HEK293 (cell line): Measurements from ENCODE around the gene FOXK2.

ENCODE experiments used
- BCL11B ChIP-seq: fragments of 450-650 bp; formaldehyde crosslinking; IDR thresholded peaks from 2 replicates; pipeline ENCODE4 v1.5.1; 2016; ENCODE audit warnings: low read depth, missing biosample characterization, missing genetic modification characterization
- GLI4 ChIP-seq: fragments of 450-650 bp; formaldehyde crosslinking; IDR thresholded peaks from 2 replicates; pipeline ENCODE4 v1.5.1; 2016; ENCODE audit warnings: missing biosample characterization, missing genetic modification characterization
- HOXA7 ChIP-seq: sonication (generic); formaldehyde crosslinking; IDR thresholded peaks from 2 replicates; pipeline ENCODE4 v1.8.1; 2022; ENCODE audit warnings: missing genetic modification reagents, borderline replicate concordance
- KLF16 ChIP-seq: fragments of 450-650 bp; formaldehyde crosslinking; IDR thresholded peaks from 2 replicates; pipeline ENCODE4 v1.5.1; 2017; ENCODE audit warnings: missing biosample characterization, missing genetic modification characterization
- KLF8 ChIP-seq: fragments of 450-650 bp; formaldehyde crosslinking; IDR thresholded peaks from 2 replicates; pipeline ENCODE4 v1.5.1; 2016; ENCODE audit warnings: missing biosample characterization, missing genetic modification characterization
- MZF1 ChIP-seq: fragments of 450-650 bp; formaldehyde crosslinking; IDR thresholded peaks from 2 replicates; pipeline ENCODE4 v1.5.1; 2017; ENCODE audit warnings: missing biosample characterization, missing genetic modification characterization, borderline replicate concordance
- OSR2 ChIP-seq: fragments of 450-650 bp; formaldehyde crosslinking; IDR thresholded peaks from 2 replicates; pipeline ENCODE4 v1.5.1; 2016; ENCODE audit warnings: missing biosample characterization, missing genetic modification characterization
- YY1 ChIP-seq: fragments of 450-650 bp; formaldehyde crosslinking; IDR thresholded peaks from 2 replicates; pipeline ENCODE4 v1.5.1; 2018; ENCODE audit warnings: missing biosample characterization, missing genetic modification characterization
- ZBTB17 ChIP-seq: fragments of 450-650 bp; formaldehyde crosslinking; IDR thresholded peaks from 2 replicates; pipeline ENCODE4 v1.5.1; 2016; ENCODE audit warnings: missing biosample characterization, missing genetic modification characterization
- ZFHX2 ChIP-seq: fragments of 450-650 bp; formaldehyde crosslinking; conservative IDR thresholded peaks from 2 replicates; pipeline ENCODE4 v1.5.1; 2016; ENCODE audit warnings: missing biosample characterization, missing genetic modification characterization
- ZFP37 ChIP-seq: fragments of 450-650 bp; formaldehyde crosslinking; IDR thresholded peaks from 2 replicates; pipeline ENCODE4 v1.5.1; 2016; ENCODE audit warnings: missing biosample characterization, missing genetic modification characterization
- ZFP41 ChIP-seq: fragments of 450-650 bp; formaldehyde crosslinking; IDR thresholded peaks from 2 replicates; pipeline ENCODE4 v1.5.1; 2016; ENCODE audit warnings: missing biosample characterization, missing genetic modification characterization, borderline replicate concordance
- ZIC2 ChIP-seq: fragments of 450-650 bp; formaldehyde crosslinking; IDR thresholded peaks from 2 replicates; pipeline ENCODE4 v1.5.1; 2016; ENCODE audit warnings: missing biosample characterization, missing genetic modification characterization
- ZNF10 ChIP-seq: fragments of 450-650 bp; formaldehyde crosslinking; IDR thresholded peaks from 2 replicates; pipeline ENCODE4 v1.5.1; 2017; ENCODE audit warnings: missing biosample characterization, missing genetic modification characterization
- ZNF121 ChIP-seq: fragments of 450-650 bp; formaldehyde crosslinking; IDR thresholded peaks from 2 replicates; pipeline ENCODE4 v1.5.1; 2016; ENCODE audit warnings: missing biosample characterization, missing genetic modification characterization
- ZNF140 ChIP-seq: fragments of 450-650 bp; formaldehyde crosslinking; IDR thresholded peaks from 2 replicates; pipeline ENCODE4 v1.5.1; 2016; ENCODE audit warnings: missing biosample characterization, missing genetic modification characterization
- ZNF16 ChIP-seq: fragments of 450-650 bp; formaldehyde crosslinking; IDR thresholded peaks from 2 replicates; pipeline ENCODE4 v1.5.1; 2016; ENCODE audit warnings: low read depth, missing biosample characterization, missing genetic modification characterization
- ZNF214 ChIP-seq: fragments of 450-650 bp; formaldehyde crosslinking; IDR thresholded peaks from 2 replicates; pipeline ENCODE4 v1.5.1; 2017; ENCODE audit warnings: missing biosample characterization, mild to moderate bottlenecking, missing genetic modification characterization, borderline replicate concordance
- ZNF302 ChIP-seq: fragments of 450-650 bp; formaldehyde crosslinking; IDR thresholded peaks from 2 replicates; pipeline ENCODE4 v1.5.1; 2016; ENCODE audit warnings: missing biosample characterization, missing genetic modification characterization, low read depth
- ZNF341 ChIP-seq: fragments of 450-650 bp; formaldehyde crosslinking; IDR thresholded peaks from 2 replicates; pipeline ENCODE4; 2016; ENCODE audit warnings: low read depth, missing biosample characterization, missing genetic modification characterization
- ZNF473 ChIP-seq: fragments of 450-650 bp; formaldehyde crosslinking; IDR thresholded peaks from 2 replicates; pipeline ENCODE4 v1.5.1; 2017; ENCODE audit warnings: missing biosample characterization, missing genetic modification characterization
- ZNF548 ChIP-seq: fragments of 450-650 bp; formaldehyde crosslinking; IDR thresholded peaks from 2 replicates; pipeline ENCODE4 v1.5.1; 2016; ENCODE audit warnings: missing biosample characterization, missing genetic modification characterization
- ZNF600 ChIP-seq: fragments of 450-650 bp; formaldehyde crosslinking; IDR thresholded peaks from 2 replicates; pipeline ENCODE4 v1.5.1; 2016; ENCODE audit warnings: missing biosample characterization, missing genetic modification characterization
- ZNF624 ChIP-seq: fragments of 450-650 bp; formaldehyde crosslinking; IDR thresholded peaks from 2 replicates; pipeline ENCODE4 v1.5.1; 2017; ENCODE audit warnings: missing biosample characterization, missing genetic modification characterization
- ZNF707 ChIP-seq: fragments of 450-650 bp; formaldehyde crosslinking; IDR thresholded peaks from 2 replicates; pipeline ENCODE4 v1.5.1; 2016; ENCODE audit warnings: missing biosample characterization, missing genetic modification characterization
- ZNF791 ChIP-seq: fragments of 450-650 bp; formaldehyde crosslinking; IDR thresholded peaks from 2 replicates; pipeline ENCODE4 v1.5.1; 2016; ENCODE audit warnings: missing biosample characterization, missing genetic modification characterization
- ZNF843 ChIP-seq: fragments of 450-650 bp; formaldehyde crosslinking; IDR thresholded peaks from 2 replicates; pipeline ENCODE4 v1.5.1; 2016; ENCODE audit warnings: missing biosample characterization, missing genetic modification characterization
- ZSCAN23 ChIP-seq: fragments of 450-650 bp; formaldehyde crosslinking; IDR thresholded peaks from 2 replicates; pipeline ENCODE4 v1.5.1; 2016; ENCODE audit warnings: missing biosample characterization, missing genetic modification characterization
- TF ChIP-seq, protein P1 (sequence below): fragments of 450-650 bp; formaldehyde crosslinking; IDR thresholded peaks from 2 replicates; pipeline ENCODE4 v1.5.1; 2017; ENCODE audit warnings: missing biosample characterization, missing genetic modification characterization
- TF ChIP-seq, protein P2 (sequence below): fragments of 450-650 bp; IDR thresholded peaks from 2 replicates; pipeline ENCODE4 v1.5.1; 2018; ENCODE audit warnings: missing biosample characterization, missing genetic modification characterization
- TF ChIP-seq, protein P3 (sequence below): fragments of 450-650 bp; formaldehyde crosslinking; conservative IDR thresholded peaks from 2 replicates; pipeline ENCODE4 v1.5.1; 2016; ENCODE audit warnings: low read depth, missing biosample characterization, missing genetic modification characterization
- TF ChIP-seq, protein P4 (sequence below): fragments of 450-650 bp; formaldehyde crosslinking; IDR thresholded peaks from 2 replicates; pipeline ENCODE4 v1.5.1; 2016; ENCODE audit warnings: missing biosample characterization, missing genetic modification characterization, borderline replicate concordance

FOXK2 gene

DNA sequence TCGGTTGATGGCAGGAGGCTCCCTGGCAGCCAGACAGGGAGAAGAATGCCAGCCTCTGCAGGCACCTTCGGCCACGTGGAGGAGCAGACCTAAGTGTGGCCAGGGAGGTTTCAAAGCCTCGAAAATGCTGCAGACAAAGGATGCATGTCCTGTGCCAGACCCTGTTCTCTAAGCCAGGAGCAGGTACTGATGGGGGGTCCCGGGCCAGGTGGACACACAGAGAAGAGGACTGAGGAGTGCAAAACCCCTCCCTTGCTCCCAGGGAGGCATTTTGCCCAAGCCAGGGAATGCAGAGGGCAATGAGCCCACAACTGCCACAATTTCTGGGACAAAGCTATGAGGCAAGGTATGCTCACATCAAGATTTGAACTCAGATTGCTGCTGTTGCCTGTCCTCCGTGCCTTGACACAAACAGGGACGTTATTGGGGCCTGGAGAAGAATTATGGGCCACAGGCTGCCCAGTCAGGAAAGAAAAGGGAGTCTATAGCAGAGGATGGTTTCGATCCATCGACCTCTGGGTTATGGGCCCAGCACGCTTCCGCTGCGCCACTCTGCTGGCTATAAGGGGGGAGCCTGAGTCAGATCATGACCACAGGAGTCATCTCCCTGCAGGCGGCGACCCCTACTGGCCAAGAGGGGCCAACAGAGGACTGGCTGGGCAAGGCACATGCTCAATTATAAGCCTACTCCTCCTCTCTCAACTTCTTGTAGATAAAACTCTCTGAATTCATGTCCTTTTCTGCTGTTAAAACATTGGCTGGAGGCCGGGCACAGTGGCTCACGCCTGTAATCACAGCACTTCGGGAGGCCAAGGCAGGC lies 25.1 kb upstream of the FOXK2 start (continued):
- TF ChIP-seq ZFP37 (tag by site-specific recombination) (peak; percentile 98), ZNF843 (tag by site-specific recombination) (peak; percentile 61; the same call in 1 of the 2 replicates), ZBTB17 (tag by site-specific recombination) (peak; percentile 98), ZNF341 (peak; percentile 41), YY1 (tag by site-specific recombination) (peak; percentile 60; the same call in 1 of the 2 replicates), ZNF548 (tag by site-specific recombination) (no peak), ZNF302 (tag by site-specific recombination) (no peak), ZNF473 (tag by site-specific recombination) (no peak), ZNF791 (tag by site-specific recombination) (no peak), ZNF214 (tag by site-specific recombination) (no peak), ZSCAN23 (tag by site-specific recombination) (peak; percentile 87; the same call in 1 of the 2 replicates), KLF8 (peak; percentile 86), ZFP41 (tag by site-specific recombination) (no peak), KLF16 (tag by site-specific recombination) (peak; percentile 94), ZNF624 (no peak), ZNF140 (tag by site-specific recombination) (no peak), HOXA7 (CRISPR knock-in tag) (no peak), ZFHX2 (no peak; the same call in 1 of the 2 replicates), ZNF10 (tag by site-specific recombination) (peak; percentile 50; the same call in 1 of the 2 replicates), MZF1 (peak; percentile 82; the same call in 1 of the 2 replicates), ZNF600 (tag by site-specific recombination) (peak; percentile 96), ZNF121 (peak; percentile 61), GLI4 (tag by site-specific recombination) (peak; percentile 74; the same call in 1 of the 2 replicates), ZNF707 (no peak), ZNF16 (tag by site-specific recombination) (no peak), BCL11B (peak; percentile 69), OSR2 (tag by site-specific recombination) (no peak), ZIC2 (tag by site-specific recombination) (peak; percentile 66)
- TF ChIP-seq, protein P1, sequence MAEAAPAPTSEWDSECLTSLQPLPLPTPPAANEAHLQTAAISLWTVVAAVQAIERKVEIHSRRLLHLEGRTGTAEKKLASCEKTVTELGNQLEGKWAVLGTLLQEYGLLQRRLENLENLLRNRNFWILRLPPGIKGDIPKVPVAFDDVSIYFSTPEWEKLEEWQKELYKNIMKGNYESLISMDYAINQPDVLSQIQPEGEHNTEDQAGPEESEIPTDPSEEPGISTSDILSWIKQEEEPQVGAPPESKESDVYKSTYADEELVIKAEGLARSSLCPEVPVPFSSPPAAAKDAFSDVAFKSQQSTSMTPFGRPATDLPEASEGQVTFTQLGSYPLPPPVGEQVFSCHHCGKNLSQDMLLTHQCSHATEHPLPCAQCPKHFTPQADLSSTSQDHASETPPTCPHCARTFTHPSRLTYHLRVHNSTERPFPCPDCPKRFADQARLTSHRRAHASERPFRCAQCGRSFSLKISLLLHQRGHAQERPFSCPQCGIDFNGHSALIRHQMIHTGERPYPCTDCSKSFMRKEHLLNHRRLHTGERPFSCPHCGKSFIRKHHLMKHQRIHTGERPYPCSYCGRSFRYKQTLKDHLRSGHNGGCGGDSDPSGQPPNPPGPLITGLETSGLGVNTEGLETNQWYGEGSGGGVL = peak; percentile 81
- TF ChIP-seq, protein P2, sequence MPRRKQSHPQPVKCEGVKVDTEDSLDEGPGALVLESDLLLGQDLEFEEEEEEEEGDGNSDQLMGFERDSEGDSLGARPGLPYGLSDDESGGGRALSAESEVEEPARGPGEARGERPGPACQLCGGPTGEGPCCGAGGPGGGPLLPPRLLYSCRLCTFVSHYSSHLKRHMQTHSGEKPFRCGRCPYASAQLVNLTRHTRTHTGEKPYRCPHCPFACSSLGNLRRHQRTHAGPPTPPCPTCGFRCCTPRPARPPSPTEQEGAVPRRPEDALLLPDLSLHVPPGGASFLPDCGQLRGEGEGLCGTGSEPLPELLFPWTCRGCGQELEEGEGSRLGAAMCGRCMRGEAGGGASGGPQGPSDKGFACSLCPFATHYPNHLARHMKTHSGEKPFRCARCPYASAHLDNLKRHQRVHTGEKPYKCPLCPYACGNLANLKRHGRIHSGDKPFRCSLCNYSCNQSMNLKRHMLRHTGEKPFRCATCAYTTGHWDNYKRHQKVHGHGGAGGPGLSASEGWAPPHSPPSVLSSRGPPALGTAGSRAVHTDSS (tag by site-specific recombination) = peak; percentile 56
- TF ChIP-seq, protein P3, sequence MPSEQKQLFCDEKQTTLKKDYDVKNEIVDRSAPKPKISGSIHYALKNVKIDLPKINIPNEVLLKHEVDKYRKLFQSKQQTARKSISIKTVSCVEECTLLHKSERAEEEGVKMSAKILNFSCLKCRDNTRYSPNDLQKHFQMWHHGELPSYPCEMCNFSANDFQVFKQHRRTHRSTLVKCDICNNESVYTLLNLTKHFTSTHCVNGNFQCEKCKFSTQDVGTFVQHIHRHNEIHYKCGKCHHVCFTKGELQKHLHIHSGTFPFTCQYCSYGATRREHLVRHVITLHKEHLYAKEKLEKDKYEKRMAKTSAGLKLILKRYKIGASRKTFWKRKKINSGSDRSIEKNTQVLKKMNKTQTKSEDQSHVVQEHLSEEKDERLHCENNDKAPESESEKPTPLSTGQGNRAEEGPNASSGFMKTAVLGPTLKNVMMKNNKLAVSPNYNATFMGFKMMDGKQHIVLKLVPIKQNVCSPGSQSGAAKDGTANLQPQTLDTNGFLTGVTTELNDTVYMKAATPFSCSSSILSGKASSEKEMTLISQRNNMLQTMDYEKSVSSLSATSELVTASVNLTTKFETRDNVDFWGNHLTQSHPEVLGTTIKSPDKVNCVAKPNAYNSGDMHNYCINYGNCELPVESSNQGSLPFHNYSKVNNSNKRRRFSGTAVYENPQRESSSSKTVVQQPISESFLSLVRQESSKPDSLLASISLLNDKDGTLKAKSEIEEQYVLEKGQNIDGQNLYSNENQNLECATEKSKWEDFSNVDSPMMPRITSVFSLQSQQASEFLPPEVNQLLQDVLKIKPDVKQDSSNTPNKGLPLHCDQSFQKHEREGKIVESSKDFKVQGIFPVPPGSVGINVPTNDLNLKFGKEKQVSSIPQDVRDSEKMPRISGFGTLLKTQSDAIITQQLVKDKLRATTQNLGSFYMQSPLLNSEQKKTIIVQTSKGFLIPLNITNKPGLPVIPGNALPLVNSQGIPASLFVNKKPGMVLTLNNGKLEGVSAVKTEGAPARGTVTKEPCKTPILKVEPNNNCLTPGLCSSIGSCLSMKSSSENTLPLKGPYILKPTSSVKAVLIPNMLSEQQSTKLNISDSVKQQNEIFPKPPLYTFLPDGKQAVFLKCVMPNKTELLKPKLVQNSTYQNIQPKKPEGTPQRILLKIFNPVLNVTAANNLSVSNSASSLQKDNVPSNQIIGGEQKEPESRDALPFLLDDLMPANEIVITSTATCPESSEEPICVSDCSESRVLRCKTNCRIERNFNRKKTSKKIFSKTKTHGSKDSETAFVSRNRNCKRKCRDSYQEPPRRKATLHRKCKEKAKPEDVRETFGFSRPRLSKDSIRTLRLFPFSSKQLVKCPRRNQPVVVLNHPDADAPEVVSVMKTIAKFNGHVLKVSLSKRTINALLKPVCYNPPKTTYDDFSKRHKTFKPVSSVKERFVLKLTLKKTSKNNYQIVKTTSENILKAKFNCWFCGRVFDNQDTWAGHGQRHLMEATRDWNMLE = peak; percentile 32
- TF ChIP-seq, protein P4, sequence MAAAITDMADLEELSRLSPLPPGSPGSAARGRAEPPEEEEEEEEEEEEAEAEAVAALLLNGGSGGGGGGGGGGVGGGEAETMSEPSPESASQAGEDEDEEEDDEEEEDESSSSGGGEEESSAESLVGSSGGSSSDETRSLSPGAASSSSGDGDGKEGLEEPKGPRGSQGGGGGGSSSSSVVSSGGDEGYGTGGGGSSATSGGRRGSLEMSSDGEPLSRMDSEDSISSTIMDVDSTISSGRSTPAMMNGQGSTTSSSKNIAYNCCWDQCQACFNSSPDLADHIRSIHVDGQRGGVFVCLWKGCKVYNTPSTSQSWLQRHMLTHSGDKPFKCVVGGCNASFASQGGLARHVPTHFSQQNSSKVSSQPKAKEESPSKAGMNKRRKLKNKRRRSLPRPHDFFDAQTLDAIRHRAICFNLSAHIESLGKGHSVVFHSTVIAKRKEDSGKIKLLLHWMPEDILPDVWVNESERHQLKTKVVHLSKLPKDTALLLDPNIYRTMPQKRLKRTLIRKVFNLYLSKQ (tag by site-specific recombination) = no peak
